CD8-positive, alpha-beta memory T cell (primary cell): ENCODE data around the gene PRCP. TPM values are rescaled to one million over a fixed set of nuclear protein-coding genes. Genes with fewer than 3 reads are reported as not detected.
"Not testable (repeated sequence)": the region's sequence is repeated elsewhere in the genome, so short reads cannot be mapped to it uniquely, and the experiment has no call there.

Source experiments
- CTCF ChIA-PET: fragments of 350-600 bp; sonication (Branson Sonifier 250); formaldehyde crosslinking; loops from one replicate; lab custom pipeline; 2021; ENCODE audit warnings: antibody characterized with exemption; lab: Charles Lee
- POLR2A ChIA-PET: fragments of 350-600 bp; sonication (Branson Sonifier 250); formaldehyde crosslinking; loops from one replicate; lab custom pipeline; 2021; ENCODE audit warnings: antibody characterized with exemption; lab: Charles Lee
- DNase-seq, 5 donors: peaks; one replicate each; pipeline versions ENCODE4 v3.0.0 to v3.0.0-alpha.2; 2020 to 2022; ENCODE audit warnings: mixed read lengths in 1 of 5
- H3K27ac ChIP-seq: one replicate; pipeline ENCODE4 v1.7.0; 2013; ENCODE audit warnings: low read depth, mild to moderate bottlenecking, low read length, moderate library complexity
- H3K27me3 ChIP-seq: 2 replicates; pipeline ENCODE4 v1.7.0; 2013; ENCODE audit warnings: low read length, mild to moderate bottlenecking; ENCODE audit not compliant: insufficient read depth, poor library complexity, severe bottlenecking
- H3K36me3 ChIP-seq: 2 replicates; pipeline ENCODE4 v1.7.0; 2013; ENCODE audit warnings: mild to moderate bottlenecking, low read length, moderate library complexity; ENCODE audit not compliant: insufficient read depth
- H3K4me1 ChIP-seq: 2 replicates; pipeline ENCODE4 v1.7.0; 2013; ENCODE audit warnings: mild to moderate bottlenecking, low read length, moderate library complexity; ENCODE audit not compliant: insufficient read depth
- H3K4me3 ChIP-seq: 2 replicates; pipeline ENCODE4 v1.7.0; 2013; ENCODE audit warnings: mild to moderate bottlenecking, low read length
- H3K9me3 ChIP-seq: 2 replicates; pipeline ENCODE4 v1.7.0; 2013; ENCODE audit warnings: mild to moderate bottlenecking, low read length
- H3K27ac Mint-ChIP-seq, 8 donors: one replicate each; pipeline ENCODE4 v1.8.0; 2020 to 2021; ENCODE audit warnings: mixed read lengths in 8 of 8, mild to moderate bottlenecking in 6 of 8, inconsistent platforms in 3 of 8, moderate library complexity in 3 of 8
- H3K27me3 Mint-ChIP-seq, 2 donors: one replicate each; pipeline ENCODE4 v1.8.0; 2020 to 2021; ENCODE audit warnings: mixed read lengths in 2 of 2, mild to moderate bottlenecking in 1 of 2, moderate library complexity in 1 of 2
- H3K36me3 Mint-ChIP-seq, 3 donors: one replicate each; pipeline ENCODE4 v1.8.0; 2020 to 2021; ENCODE audit warnings: mixed read lengths in 3 of 3, inconsistent platforms in 1 of 3, mild to moderate bottlenecking in 1 of 3
- H3K4me1 Mint-ChIP-seq, 3 donors: one replicate each; pipeline ENCODE4 v1.8.0; 2020 to 2021; ENCODE audit warnings: mixed read lengths in 3 of 3, inconsistent platforms in 1 of 3, mild to moderate bottlenecking in 1 of 3
- H3K4me3 Mint-ChIP-seq, 7 donors: one replicate each; pipeline ENCODE4 v1.8.0; 2020 to 2021; ENCODE audit warnings: mixed read lengths in 7 of 7, mild to moderate bottlenecking in 6 of 7, moderate library complexity in 4 of 7, inconsistent platforms in 2 of 7
- H3K9me3 Mint-ChIP-seq, 5 donors: one replicate each; pipeline ENCODE4 v1.8.0; 2020 to 2022; ENCODE audit warnings: mixed read lengths in 5 of 5, mild to moderate bottlenecking in 3 of 5, moderate library complexity in 2 of 5, inconsistent platforms in 1 of 5
- polyA plus RNA-seq: library from polyadenylated mRNA; unstranded; fragments of 300-500 nt; fragmentation: Illumina TruSeq; gene quantifications from one replicate; pipeline ENCODE4 v1.2.3, GENCODE V29; 2021
- total RNA-seq, 2 experiments: library from RNA; stranded (reverse); gene quantifications; one replicate each; pipeline ENCODE4 v1.2.3, GENCODE V29; 2021

Gene PRCP
- total RNA-seq (10 to 100 TPM; 26.5 to 27.1 TPM), polyA plus RNA-seq (37.1 TPM)

GRCh38 chr11:82900277-82901164 lies at the start of gene PRCP:
Gene PRCP (minus strand): TSS chr11:82900430. CDS start chr11:82900402, 28 bp downstream.
- Histone ChIP-seq H3K27ac (peak within 1 kb of the TSS; percentile 96), H3K36me3 (no peaks in the 10 kb centered on the region), H3K9me3 (no peaks in the 10 kb centered on the region), H3K4me1 (peaks cover 18% of the 10 kb centered on the region), H3K4me3 (peak within 1 kb of the TSS; percentile 90), H3K27me3 (no peaks in the 10 kb centered on the region)
- H3K27ac Mint-ChIP-seq: peak within 1 kb of the TSS; percentile 98 to 100 (median 100)
- peak; percentile 91 to 95 (median 91) for DNase-seq
- H3K4me1 Mint-ChIP-seq: peaks cover 41 to 54% (median 54%) of the 10 kb centered on the region in 3 donors
- peaks cover 0 to 12% (median 0%) of the 10 kb centered on the region in 3 donors for H3K36me3 Mint-ChIP-seq
- CTCF ChIA-PET: interaction anchor here (0.6 to 4.0 kb wide), 15 partner anchors 15 to 392 kb away, joined by 3 to 31 read pairs (median 6); partner anchors contain the start of genes ANKRD42 and PCF11
- POLR2A ChIA-PET: interaction anchor here (0.6 to 2.9 kb wide), 19 partner anchors 10 to 386 kb away, joined by 3 to 56 read pairs (median 6); partner anchors contain the start of genes ANKRD42, CCDC90B, PCF11 and RAB30
- H3K4me3 Mint-ChIP-seq: peak within 1 kb of the TSS; percentile 89 to 100 (median 97)
- H3K27me3 Mint-ChIP-seq: no peaks in the 10 kb centered on the region
- no peaks in the 10 kb centered on the region for H3K9me3 Mint-ChIP-seq

- POLR2A ChIA-PET: no interaction called here
- DNase-seq: no peak
These were observed 49.1 kb upstream of the PRCP start for GRCh38 chr11:82949352-82949751.

GRCh38 chr11:82945682-82946081 lies 45.5 kb upstream of the PRCP start:
- H3K27me3 ChIP-seq: no peaks in the 10 kb centered on the region
- POLR2A ChIA-PET: interaction anchor here (0.6 to 2.0 kb wide), 3 partner anchors 15 to 215 kb away, joined by 3 to 5 read pairs (median 4); no protein-coding TSS in a partner anchor

More at GRCh38 chr11:82949352-82949751, 49.1 kb upstream of the PRCP start:
- Mint-ChIP-seq H3K36me3 (peaks cover 10 to 32% (median 18%) of the 10 kb centered on the region in 3 donors), H3K4me3 (no peak overlapping the region), H3K27me3 (peaks cover 0 to 4% of the 10 kb centered on the region in 2 donors), H3K27ac (no peak overlapping the region), H3K4me1 (peaks cover 6 to 11% (median 10%) of the 10 kb centered on the region in 3 donors), H3K9me3 (peaks cover 15 to 40% (median 32%) of the 10 kb centered on the region in 5 donors)
- Histone ChIP-seq H3K36me3 (no peaks in the 10 kb centered on the region), H3K4me3 (no peak overlapping the region), H3K27me3 (no peaks in the 10 kb centered on the region), H3K4me1 (no peaks in the 10 kb centered on the region), H3K27ac (no peak overlapping the region), H3K9me3 (peaks cover 9% of the 10 kb centered on the region)
- CTCF ChIA-PET: no interaction called here

DNA sequence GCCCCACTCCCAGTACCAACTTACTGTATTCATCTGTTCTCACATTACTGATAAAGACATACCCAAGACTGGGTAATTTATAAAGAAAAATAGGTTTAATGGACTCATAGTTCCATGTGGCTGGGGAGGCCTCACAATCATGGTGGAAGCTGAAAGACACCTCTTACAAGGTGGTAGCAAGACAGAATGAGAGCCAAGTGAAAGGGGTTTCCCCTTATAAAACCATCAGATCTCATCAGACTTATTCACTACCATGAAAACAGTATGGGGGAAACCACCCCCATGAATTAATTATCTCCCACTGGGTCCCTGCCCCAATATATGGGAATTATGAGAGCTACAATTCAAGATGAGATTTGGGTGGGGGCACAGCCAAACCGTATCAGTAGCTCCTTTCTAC lies 44.8 kb upstream of the PRCP start:
- H3K9me3 Mint-ChIP-seq, H3K4me1 ChIP-seq, H3K27ac ChIP-seq, H3K27me3 Mint-ChIP-seq, H3K4me3 Mint-ChIP-seq, H3K9me3 ChIP-seq, H3K27me3 ChIP-seq, POLR2A ChIA-PET, H3K4me3 ChIP-seq, H3K27ac Mint-ChIP-seq, H3K36me3 ChIP-seq, DNase-seq: not testable (repeated sequence)
- H3K4me1 Mint-ChIP-seq: peaks cover 2 to 15% (median 5%) of the 10 kb centered on the region in 3 donors
- CTCF ChIA-PET: interaction anchor here (1.1 to 1.6 kb wide), 3 partner anchors 15 to 45 kb away, joined by 3 to 7 read pairs (median 3); no protein-coding TSS in a partner anchor
- peaks cover 0 to 28% (median 1%) of the 10 kb centered on the region in 3 donors for H3K36me3 Mint-ChIP-seq

More at GRCh38 chr11:82945682-82946081, 45.5 kb upstream of the PRCP start:
- DNase-seq: no peak
- peaks cover 2 to 12% (median 5%) of the 10 kb centered on the region in 3 donors for H3K4me1 Mint-ChIP-seq
- Histone ChIP-seq H3K9me3 (no peaks in the 10 kb centered on the region), H3K4me3 (no peak overlapping the region), H3K27ac (no peak overlapping the region), H3K4me1 (no peaks in the 10 kb centered on the region), H3K36me3 (no peaks in the 10 kb centered on the region)
- H3K36me3 Mint-ChIP-seq: peaks cover 0 to 26% (median 1%) of the 10 kb centered on the region in 3 donors
- H3K27ac Mint-ChIP-seq: no peak overlapping the region
- no peaks in the 10 kb centered on the region for H3K27me3 Mint-ChIP-seq
- peaks cover 0 to 7% (median 1%) of the 10 kb centered on the region in 5 donors for H3K9me3 Mint-ChIP-seq
- H3K4me3 Mint-ChIP-seq: no peak overlapping the region
- CTCF ChIA-PET: interaction anchor here (1.2 to 1.6 kb wide), 2 partner anchors 16 to 44 kb away, joined by 3 to 7 read pairs; no protein-coding TSS in a partner anchor

DNA sequence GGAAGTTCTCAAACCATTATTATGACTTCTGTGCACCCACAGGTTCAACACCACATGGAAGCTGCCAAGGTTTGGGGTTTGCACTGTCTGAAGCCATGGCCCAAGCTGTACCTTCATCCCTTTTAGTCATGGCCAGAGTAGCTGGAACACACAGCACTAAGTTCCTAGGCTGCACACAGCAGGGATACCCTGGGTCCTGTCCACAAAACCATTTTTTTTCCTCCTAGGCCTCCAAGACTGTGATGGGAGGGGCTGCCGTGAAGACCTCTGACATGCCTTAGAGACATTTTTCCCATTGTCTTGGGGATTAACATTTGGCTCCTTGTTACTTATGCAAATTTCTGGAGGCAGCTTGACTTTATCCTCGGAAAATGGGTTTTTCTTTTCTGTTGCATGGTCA lies 44.0 kb upstream of the PRCP start:
- Mint-ChIP-seq H3K4me1 (peaks cover 2 to 15% (median 5%) of the 10 kb centered on the region in 3 donors), H3K36me3 (peaks cover 0 to 28% (median 1%) of the 10 kb centered on the region in 3 donors), H3K27me3 (no peaks in the 10 kb centered on the region), H3K4me3 (no peak overlapping the region), H3K9me3 (peaks cover 0 to 3% (median 0%) of the 10 kb centered on the region in 5 donors), H3K27ac (peak overlapping the region in 1 of 8 donors; percentile 6)
- Histone ChIP-seq H3K36me3 (no peaks in the 10 kb centered on the region), H3K9me3 (no peaks in the 10 kb centered on the region), H3K4me1 (no peaks in the 10 kb centered on the region), H3K27ac (no peak overlapping the region), H3K27me3 (no peaks in the 10 kb centered on the region), H3K4me3 (no peak overlapping the region)
- ChIA-PET CTCF (interaction anchor here (1.1 kb wide), 1 partner anchor 16 kb away, joined by 3 read pairs; no protein-coding TSS in a partner anchor), POLR2A (no interaction called here)
- DNase-seq: no peak

DNA sequence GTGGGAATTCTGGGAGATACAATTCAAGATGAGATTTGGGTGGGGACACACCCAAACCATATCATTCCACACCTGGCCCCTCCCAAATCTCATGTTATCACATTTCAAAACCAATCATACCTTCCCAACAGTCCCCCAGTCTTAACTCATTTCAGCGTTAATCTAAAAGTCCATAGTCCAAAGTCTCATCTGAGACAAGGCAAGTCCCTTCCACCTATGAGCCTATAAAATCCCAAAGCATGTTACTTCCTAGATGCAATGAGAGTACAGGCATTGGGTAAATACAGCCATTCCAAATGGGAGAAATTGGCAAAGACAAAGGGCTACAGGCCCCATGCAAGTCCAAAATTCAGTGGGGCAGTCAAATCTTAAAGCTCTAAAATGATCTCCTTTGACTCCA lies 43.2 kb upstream of the PRCP start:
- H3K9me3 ChIP-seq, DNase-seq, H3K27me3 Mint-ChIP-seq, H3K27me3 ChIP-seq, H3K4me3 ChIP-seq, POLR2A ChIA-PET, H3K9me3 Mint-ChIP-seq, H3K4me3 Mint-ChIP-seq, H3K4me1 ChIP-seq, H3K36me3 ChIP-seq, H3K27ac ChIP-seq: not testable (repeated sequence)
- Mint-ChIP-seq H3K36me3 (peaks cover 0 to 33% (median 1%) of the 10 kb centered on the region in 3 donors), H3K4me1 (peaks cover 2 to 15% (median 5%) of the 10 kb centered on the region in 3 donors), H3K27ac (peak overlapping the region in 1 of 8 donors; percentile 13)
- CTCF ChIA-PET: interaction anchor here (1.0 kb wide), 1 partner anchor 14 kb away, joined by 4 read pairs; no protein-coding TSS in a partner anchor

GRCh38 chr11:82942376-82942775 lies 42.1 kb upstream of the PRCP start:
- no peak overlapping the region for H3K27ac Mint-ChIP-seq

More at GRCh38 chr11:82942376-82942775, 42.1 kb upstream of the PRCP start:
- Mint-ChIP-seq H3K27me3 (no peaks in the 10 kb centered on the region), H3K4me1 (peaks cover 2 to 15% (median 5%) of the 10 kb centered on the region in 3 donors), H3K4me3 (no peak overlapping the region), H3K36me3 (peaks cover 0 to 33% (median 1%) of the 10 kb centered on the region in 3 donors), H3K9me3 (peaks cover 0 to 3% (median 0%) of the 10 kb centered on the region in 5 donors)
- Histone ChIP-seq H3K27ac (no peak overlapping the region), H3K9me3 (no peaks in the 10 kb centered on the region), H3K4me3 (no peak overlapping the region), H3K27me3 (no peaks in the 10 kb centered on the region), H3K36me3 (no peaks in the 10 kb centered on the region), H3K4me1 (no peaks in the 10 kb centered on the region)
- CTCF ChIA-PET: interaction anchor here (0.9 to 1.4 kb wide), 4 partner anchors 11 to 32 kb away, joined by 3 to 5 read pairs (median 4); no protein-coding TSS in a partner anchor
- POLR2A ChIA-PET: interaction anchor here (0.6 kb wide), 1 partner anchor 21 kb away, joined by 5 read pairs; no protein-coding TSS in a partner anchor
- no peak for DNase-seq
